GM12864 (cell line): ENCODE measurements around the gene TENT5C.
"Not testable (repeated sequence)": the region's sequence is repeated elsewhere in the genome, so short reads cannot be mapped to it uniquely, and the experiment has no call there.

Experiments
- DNase-seq: peaks from one replicate; pipeline ENCODE4 v3.0.0-alpha.2; 2011; ENCODE audit warnings: low read depth
- H3K4me3 ChIP-seq: 2 replicates; pipeline ENCODE4 v1.5.1; 2011; ENCODE audit warnings: mild to moderate bottlenecking, low read depth, low read length, control low read depth
- TF ChIP-seq, protein P1 (sequence below): IDR thresholded peaks from 2 replicates; pipeline ENCODE4 v1.5.1; 2011; ENCODE audit warnings: low read depth, mild to moderate bottlenecking, moderate library complexity, low read length, control low read depth, inconsistent platforms; ENCODE audit errors: missing control alignments

TENT5C gene

DNA sequence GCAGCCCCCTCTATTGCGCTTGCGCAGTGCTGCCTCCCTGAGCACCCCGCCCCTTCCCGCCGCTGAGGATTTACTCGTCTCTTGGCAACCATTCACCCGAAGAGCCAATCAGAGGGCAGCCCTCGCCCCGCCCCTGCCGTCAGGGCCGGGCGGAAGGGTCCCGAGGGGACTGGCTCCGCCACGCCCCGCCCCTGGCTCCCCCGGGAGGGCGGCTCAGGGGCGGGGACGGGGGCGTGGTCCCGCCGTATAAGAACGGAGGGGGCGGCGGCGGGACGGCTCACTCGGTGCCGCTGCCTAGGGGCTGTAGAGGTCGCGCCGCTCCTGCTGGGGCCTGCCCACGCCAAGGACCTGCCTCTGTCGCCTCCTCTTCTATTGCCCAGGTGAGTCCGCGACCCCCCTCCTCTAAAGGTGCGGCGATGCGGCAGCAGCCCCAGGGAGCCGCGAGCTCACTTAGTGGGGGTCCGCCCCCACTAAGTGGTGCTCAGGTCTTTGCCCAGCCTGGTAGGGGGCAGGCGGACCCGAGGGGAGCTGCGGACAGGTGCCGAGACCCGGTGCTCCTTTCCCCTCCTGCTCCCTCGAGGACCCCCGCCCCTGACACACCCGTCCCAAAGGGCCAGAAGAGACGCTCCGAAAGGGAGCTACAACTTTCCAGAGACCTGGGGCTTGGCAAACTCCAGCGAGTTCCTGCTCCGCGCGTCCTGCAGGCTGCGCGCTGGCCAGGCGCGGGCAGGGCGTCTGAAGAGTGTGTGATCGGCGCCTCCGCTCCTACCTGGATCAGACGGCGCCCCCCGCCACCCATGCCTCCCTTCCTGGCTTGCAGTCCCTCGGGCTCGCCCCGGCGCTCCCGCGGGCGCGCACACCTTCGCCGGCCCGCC is at the start of gene TENT5C:
TENT5C (plus strand) TSS at position 275 of the 875 bp plus-strand sequence. CDS start 16,821 bp downstream, outside the sequence.
- TF ChIP-seq, protein P1, sequence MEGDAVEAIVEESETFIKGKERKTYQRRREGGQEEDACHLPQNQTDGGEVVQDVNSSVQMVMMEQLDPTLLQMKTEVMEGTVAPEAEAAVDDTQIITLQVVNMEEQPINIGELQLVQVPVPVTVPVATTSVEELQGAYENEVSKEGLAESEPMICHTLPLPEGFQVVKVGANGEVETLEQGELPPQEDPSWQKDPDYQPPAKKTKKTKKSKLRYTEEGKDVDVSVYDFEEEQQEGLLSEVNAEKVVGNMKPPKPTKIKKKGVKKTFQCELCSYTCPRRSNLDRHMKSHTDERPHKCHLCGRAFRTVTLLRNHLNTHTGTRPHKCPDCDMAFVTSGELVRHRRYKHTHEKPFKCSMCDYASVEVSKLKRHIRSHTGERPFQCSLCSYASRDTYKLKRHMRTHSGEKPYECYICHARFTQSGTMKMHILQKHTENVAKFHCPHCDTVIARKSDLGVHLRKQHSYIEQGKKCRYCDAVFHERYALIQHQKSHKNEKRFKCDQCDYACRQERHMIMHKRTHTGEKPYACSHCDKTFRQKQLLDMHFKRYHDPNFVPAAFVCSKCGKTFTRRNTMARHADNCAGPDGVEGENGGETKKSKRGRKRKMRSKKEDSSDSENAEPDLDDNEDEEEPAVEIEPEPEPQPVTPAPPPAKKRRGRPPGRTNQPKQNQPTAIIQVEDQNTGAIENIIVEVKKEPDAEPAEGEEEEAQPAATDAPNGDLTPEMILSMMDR: no peak
- peak; percentile 80 for DNase-seq
- H3K4me3 ChIP-seq: peak within 1 kb of the TSS; percentile 88

DNA sequence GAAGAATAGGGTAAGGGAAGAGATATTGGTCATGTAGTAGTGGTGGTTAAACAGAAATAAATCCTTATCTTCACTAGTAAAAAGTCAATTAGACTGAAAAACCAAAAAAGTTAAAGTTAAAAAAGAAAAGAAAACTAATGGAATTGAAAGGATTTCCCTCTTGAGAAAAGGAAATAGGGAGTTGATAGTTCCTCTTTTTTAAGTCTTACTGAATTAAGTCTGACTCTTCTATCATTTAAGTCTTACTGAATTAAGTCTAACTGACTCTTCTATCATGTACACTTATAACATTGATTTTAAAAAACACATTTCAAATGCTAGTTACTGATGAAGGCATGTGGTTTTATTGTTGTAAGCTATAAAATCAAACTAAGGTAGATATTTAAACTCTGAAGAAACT is 49.5 kb upstream of the TENT5C start:
- no peak for DNase-seq
- TF ChIP-seq, protein P1: no peak
- no peak overlapping the region for H3K4me3 ChIP-seq

DNA sequence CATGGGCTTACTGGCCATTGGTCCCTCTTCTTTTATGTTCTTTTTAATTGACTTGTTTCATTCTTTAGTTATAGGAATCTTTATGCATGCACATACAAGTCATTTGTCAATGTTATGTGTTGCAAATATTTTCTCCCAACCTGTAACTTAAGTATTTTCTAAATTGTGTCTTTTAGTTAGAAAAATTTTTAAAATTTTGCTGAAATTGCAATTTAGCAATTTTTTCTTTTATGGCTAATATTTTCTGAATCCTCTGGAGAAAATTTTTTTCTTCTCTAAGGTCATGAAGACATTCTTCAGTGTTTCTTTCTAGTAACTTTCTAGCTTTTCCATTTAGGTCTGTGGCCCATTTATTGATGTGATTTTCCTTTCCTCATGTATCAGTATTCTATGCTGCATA is 48.9 kb upstream of the TENT5C start:
- TF ChIP-seq, protein P1: no peak
- no peak for DNase-seq
- H3K4me3 ChIP-seq: no peak overlapping the region

DNA sequence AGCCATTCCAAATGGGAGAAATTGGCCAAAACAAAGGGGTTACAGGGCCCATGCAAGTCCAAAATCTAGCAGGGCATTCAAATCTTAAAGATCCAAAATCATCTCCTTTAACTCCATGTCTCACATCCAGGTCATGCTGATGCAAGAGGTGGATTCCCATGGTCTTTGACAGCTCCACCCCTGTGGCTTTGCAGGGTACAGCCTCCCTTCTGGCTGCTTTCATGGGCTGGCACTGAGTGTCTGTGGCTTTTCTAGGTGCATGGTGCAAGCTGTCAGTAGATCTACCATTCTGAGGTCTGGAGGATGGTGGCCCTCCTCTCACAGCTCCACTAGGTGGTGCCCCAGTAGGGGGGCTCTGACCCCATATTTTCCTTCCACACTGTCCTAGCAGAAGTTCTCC is 47.4 kb upstream of the TENT5C start:
- DNase-seq, H3K4me3 ChIP-seq: not testable (repeated sequence)

DNA sequence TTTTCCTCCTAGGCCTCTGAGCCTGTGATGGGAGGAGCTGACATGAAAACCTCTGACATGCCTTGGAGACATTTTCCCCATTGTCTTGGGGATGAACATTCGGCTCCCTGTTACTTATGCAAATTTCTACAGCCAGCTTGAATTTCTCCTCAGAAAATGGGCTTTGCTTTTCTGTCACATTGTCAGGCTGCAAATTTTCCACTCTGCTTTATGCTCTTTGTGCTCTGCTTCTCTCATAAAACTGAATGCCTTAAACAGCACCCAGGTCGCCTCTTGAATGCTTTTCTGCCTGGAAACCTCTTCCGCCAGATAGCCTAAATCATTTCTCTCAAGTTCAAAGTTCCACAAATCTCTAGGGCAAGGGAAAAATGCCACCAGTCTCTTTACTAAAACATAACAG is 46.7 kb upstream of the TENT5C start:
- no peak for DNase-seq
- H3K4me3 ChIP-seq: no peak overlapping the region
- TF ChIP-seq, protein P1: no peak

DNA sequence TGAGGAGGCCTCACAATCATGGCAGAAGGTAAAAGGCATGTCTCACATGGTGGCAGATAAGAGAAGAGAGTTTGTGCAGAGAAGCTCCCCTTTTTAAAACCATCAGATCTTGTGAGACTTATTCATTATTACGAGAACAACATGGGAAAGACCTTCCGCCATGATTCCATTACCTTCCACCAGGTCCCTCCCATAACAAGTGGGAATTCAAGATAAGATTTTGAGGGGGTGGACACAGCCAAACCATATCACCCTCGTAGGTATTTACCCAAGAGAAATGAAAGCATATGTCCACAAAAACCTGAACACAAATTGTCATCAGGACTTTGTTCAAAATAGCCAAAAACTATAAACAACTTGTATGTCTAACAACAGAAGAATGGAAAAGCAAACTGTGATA is 45.9 kb upstream of the TENT5C start:
- no peak overlapping the region for H3K4me3 ChIP-seq
- DNase-seq: no peak
- TF ChIP-seq, protein P1: no peak

DNA sequence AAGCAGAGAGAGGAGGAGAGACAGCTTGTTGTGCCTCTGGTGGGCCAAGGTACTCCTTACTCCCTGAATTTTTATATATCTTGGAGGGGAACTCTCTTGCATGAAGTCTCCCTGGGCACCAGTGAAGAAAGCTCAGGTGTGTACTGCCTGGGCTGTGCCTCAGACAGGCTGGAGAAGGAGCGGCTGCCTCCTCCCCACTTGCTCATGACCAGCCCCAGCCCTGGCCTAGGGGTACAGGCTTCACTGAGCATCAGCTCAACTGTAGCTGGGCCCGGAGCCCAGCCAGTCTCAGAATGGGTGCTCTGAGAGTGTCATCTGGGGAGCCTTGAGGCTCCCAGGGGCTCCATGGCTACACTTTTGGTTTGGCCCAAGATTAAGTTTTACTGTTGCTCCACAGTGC is 44.8 kb upstream of the TENT5C start:
- no peak overlapping the region for H3K4me3 ChIP-seq
- TF ChIP-seq, protein P1: no peak
- no peak for DNase-seq
